ENCODE measurements around the gene FCGR1A.
"Not testable (repeated sequence)": the region's sequence is repeated elsewhere in the genome, so short reads cannot be mapped to it uniquely, and the experiment has no call there.

DNA sequence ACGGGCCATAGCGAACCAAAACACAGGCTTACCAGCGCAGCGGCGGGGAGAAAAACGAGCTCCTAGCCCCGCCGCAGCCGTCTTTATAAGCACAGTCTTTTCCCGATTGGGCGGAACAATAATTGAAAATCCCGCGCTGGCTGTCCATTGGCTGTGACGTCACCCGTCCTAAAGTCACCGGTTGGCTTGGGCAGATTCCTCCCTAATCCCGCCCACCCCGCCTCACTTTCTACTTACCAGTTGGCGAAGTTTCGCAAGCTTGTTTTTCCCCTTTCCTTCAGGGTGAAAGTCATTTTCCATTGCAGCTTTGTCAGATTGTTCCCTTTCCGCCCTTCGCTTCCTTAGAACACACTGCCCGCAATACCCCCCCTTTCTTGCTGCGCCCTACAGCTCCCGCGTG is 58.7 kb downstream of the FCGR1A start:
- TF ChIP-seq NR2C2 (CRISPR knock-in tag; IDR thresholded peaks at IDR 0.05); E2F4 (CRISPR knock-in tag; IDR thresholded peaks at IDR 0.05; ENCODE audit: borderline replicate concordance, low read depth); CDX4 (CRISPR knock-in tag; IDR thresholded peaks at IDR 0.05; ENCODE audit: borderline replicate concordance); CTCF (IDR thresholded peaks at IDR 0.05); ZNF121 (CRISPR knock-in tag; IDR thresholded peaks at IDR 0.05); FOXJ3 (CRISPR knock-in tag; IDR thresholded peaks at IDR 0.05; ENCODE audit: borderline replicate concordance); CREB1 (CRISPR knock-in tag; IDR thresholded peaks at IDR 0.05); ATF3 (CRISPR knock-in tag; conservative IDR thresholded peaks at IDR 0.05): not testable (repeated sequence)
